HCT116 (cell line): ENCODE measurements around the gene NXN. TPM values are rescaled to one million over a fixed set of nuclear protein-coding genes. Genes with fewer than 3 reads are reported as not detected.

Experiments
- ATAC-seq: fragments of 200-7000 bp; cut with Tn5 transposase; 2 replicates; pipeline ENCODE4 v1.9.1; 2020; ENCODE audit warnings: mild to moderate bottlenecking, moderate library complexity
- BruUV-seq: library from RNA; stranded (reverse); fragments of 400-500 nt; replicated peaks from 2 replicates; lab custom pipeline; 2021; lab: Mats Ljungman, UMichigan
- CTCF ChIA-PET: fragments of 300-600 bp; sonication (Branson Sonifier 250); formaldehyde crosslinking; loops from one replicate; lab custom pipeline; 2021; ENCODE audit warnings: antibody characterized with exemption; lab: Charles Lee
- POLR2A ChIA-PET: fragments of 300-600, 350-600 bp; sonication (Branson Sonifier 250); formaldehyde crosslinking; loops from one replicate; lab custom pipeline; 2021; ENCODE audit warnings: antibody characterized with exemption; lab: Charles Lee
- RAD21 ChIA-PET, 2 experiments: fragments of 300-600 bp; sonication (Branson Sonifier 250); formaldehyde crosslinking; loops; one replicate each; lab custom pipeline; 2023; ENCODE audit warnings: low total read pairs in 2 of 2; ENCODE audit not compliant: uncharacterized antibody in 2 of 2, unreplicated experiment in 2 of 2, low non-redundant PET in 1 of 2; lab: Charles Lee
- DNase-seq: peaks from one replicate; pipeline ENCODE4 v3.0.0-alpha.2; 2010; ENCODE audit warnings: low read depth, low spot score
- H2AFZ ChIP-seq: fragments of 200-600 bp; shearing (Covaris generic), sonication (generic); 2 replicates; pipeline ENCODE4 v1.6.1; 2017; ENCODE audit warnings: low read depth, mixed run types, mixed read lengths, antibody characterized with exemption, low read length; ENCODE audit not compliant: poor library complexity, severe bottlenecking
- H3K27ac ChIP-seq: 2 replicates; pipeline ENCODE4 v1.5.1; 2012; ENCODE audit warnings: low read depth, low read length
- H3K27me3 ChIP-seq: fragments of 200-600 bp; sonication (generic); 2 replicates; pipeline ENCODE4 v1.6.1; 2016; ENCODE audit warnings: mixed run types, low read length, mixed read lengths; ENCODE audit not compliant: insufficient read depth
- H3K36me3 ChIP-seq, 2 experiments: fragments of 200-500 bp in 1 of 2; fragments of 200-600 bp in 1 of 2; sonication (Bioruptor generic) in 1 of 2; sonication (generic) in 1 of 2; 2 replicates each; pipeline versions ENCODE4 v1.5.1 to v1.6.1; 2014 to 2016; ENCODE audit warnings: low read length in 2 of 2, inconsistent platforms in 1 of 2, mixed read lengths in 1 of 2, mixed run types in 1 of 2; ENCODE audit not compliant: insufficient read depth in 2 of 2, control insufficient read depth in 1 of 2
- H3K4me1 ChIP-seq, 2 experiments: fragments of 200-600 bp in 1 of 2; sonication (generic) in 1 of 2; 2 replicates each; pipeline versions ENCODE4 v1.5.1 to v1.6.1; 2012 to 2017; ENCODE audit warnings: low read length in 2 of 2, inconsistent platforms in 1 of 2, mild to moderate bottlenecking in 1 of 2, mixed read lengths in 1 of 2, mixed run types in 1 of 2, moderate library complexity in 1 of 2; ENCODE audit not compliant: insufficient read depth in 2 of 2, control insufficient read depth in 1 of 2
- H3K4me2 ChIP-seq: fragments of 200-600 bp; sonication (generic); 2 replicates; pipeline ENCODE4 v1.6.1; 2017; ENCODE audit warnings: mixed run types, low read length, mixed read lengths
- H3K4me3 ChIP-seq, 2 experiments: fragments of 200-600 bp in 1 of 2; sonication (generic) in 1 of 2; replicated peaks in 1 of 2; 2 replicates each; pipeline ENCODE4 v1.5.1; 2011 to 2016; ENCODE audit warnings: low read length in 2 of 2, control low read depth in 1 of 2, low read depth in 1 of 2, mild to moderate bottlenecking in 1 of 2, mixed read lengths in 1 of 2, mixed run types in 1 of 2
- H3K79me2 ChIP-seq: fragments of 200-600 bp; sonication (generic); 2 replicates; pipeline ENCODE4 v1.6.1; 2017; ENCODE audit warnings: mild to moderate bottlenecking, mixed run types, low read length, moderate library complexity, mixed read lengths; ENCODE audit not compliant: insufficient read depth
- H3K9ac ChIP-seq: fragments of 200-600 bp; sonication (generic); 2 replicates; pipeline ENCODE4 v1.6.1; 2016; ENCODE audit warnings: low read length, mixed read lengths
- H3K9me2 ChIP-seq: fragments of 200-600 bp; sonication (generic), shearing (Covaris generic); 2 replicates; pipeline ENCODE4 v1.6.1; 2017; ENCODE audit warnings: mixed run types, mild to moderate bottlenecking, moderate library complexity; ENCODE audit not compliant: insufficient read depth
- H3K9me3 ChIP-seq, 2 experiments: fragments of 200-500 bp in 1 of 2; fragments of 200-600 bp in 1 of 2; sonication (Bioruptor generic) in 1 of 2; sonication (generic) in 1 of 2; 2 replicates each; pipeline ENCODE4 v1.6.1; 2014 to 2017; ENCODE audit warnings: low read length in 2 of 2, mixed read lengths in 2 of 2, inconsistent platforms in 1 of 2, low read depth in 1 of 2, mild to moderate bottlenecking in 1 of 2, mixed run types in 1 of 2, moderate library complexity in 1 of 2; ENCODE audit not compliant: control insufficient read depth in 1 of 2, insufficient read depth in 1 of 2
- H4K20me1 ChIP-seq: fragments of 200-600 bp; sonication (generic), shearing (Covaris generic); 2 replicates; pipeline ENCODE4 v1.6.1; 2017; ENCODE audit warnings: mixed run types, mild to moderate bottlenecking, moderate library complexity; ENCODE audit not compliant: insufficient read depth
- CEBPB ChIP-seq: IDR thresholded peaks from 2 replicates; pipeline ENCODE4 v1.6.1; 2012; ENCODE audit warnings: low read depth
- SIN3A ChIP-seq: IDR thresholded peaks from 2 replicates; pipeline ENCODE4 v1.6.1; 2012; ENCODE audit warnings: low read depth
- TCF7L2 ChIP-seq: IDR thresholded peaks from 2 replicates; pipeline ENCODE4 v1.7.0; 2011; ENCODE audit warnings: borderline replicate concordance, inconsistent platforms; ENCODE audit not compliant: insufficient read depth, insufficient read length; ENCODE audit errors: extremely low read depth
- intact Hi-C: fragments of 100-400 bp; cut with micrococcal nuclease; formaldehyde crosslinking; loops from 2 replicates; pipeline ENCODE4 v1.10.0; 2022
- total RNA-seq: library from RNA; stranded (reverse); gene quantifications from one replicate; pipeline ENCODE4 v1.2.1, GENCODE V29; 2021; ENCODE audit not compliant: unreplicated experiment
- TF ChIP-seq, protein P1 (sequence below), 3 experiments: fragments of 200-600 bp in 1 of 3; sonication (generic) in 1 of 3; IDR thresholded peaks in 2 of 3; conservative IDR thresholded peaks in 1 of 3; 2 replicates each; pipeline ENCODE4 v1.5.1; 2012 to 2017; ENCODE audit warnings: low read depth in 2 of 3, low read length in 2 of 3, antibody characterized with exemption in 1 of 3, borderline replicate concordance in 1 of 3, control low read depth in 1 of 3, mild to moderate bottlenecking in 1 of 3, mixed read lengths in 1 of 3, mixed run types in 1 of 3, moderate library complexity in 1 of 3; ENCODE audit not compliant: insufficient read depth in 1 of 3
- TF ChIP-seq, protein P2 (sequence below): IDR thresholded peaks from 2 replicates; pipeline ENCODE4 v1.6.1; 2011; ENCODE audit warnings: mild to moderate bottlenecking, low read length, moderate library complexity; ENCODE audit not compliant: insufficient replicate concordance; ENCODE audit errors: extremely low read depth

The NXN gene
- total RNA-seq, 1 experiment from 2014 or later: 83.7 TPM

DNA sequence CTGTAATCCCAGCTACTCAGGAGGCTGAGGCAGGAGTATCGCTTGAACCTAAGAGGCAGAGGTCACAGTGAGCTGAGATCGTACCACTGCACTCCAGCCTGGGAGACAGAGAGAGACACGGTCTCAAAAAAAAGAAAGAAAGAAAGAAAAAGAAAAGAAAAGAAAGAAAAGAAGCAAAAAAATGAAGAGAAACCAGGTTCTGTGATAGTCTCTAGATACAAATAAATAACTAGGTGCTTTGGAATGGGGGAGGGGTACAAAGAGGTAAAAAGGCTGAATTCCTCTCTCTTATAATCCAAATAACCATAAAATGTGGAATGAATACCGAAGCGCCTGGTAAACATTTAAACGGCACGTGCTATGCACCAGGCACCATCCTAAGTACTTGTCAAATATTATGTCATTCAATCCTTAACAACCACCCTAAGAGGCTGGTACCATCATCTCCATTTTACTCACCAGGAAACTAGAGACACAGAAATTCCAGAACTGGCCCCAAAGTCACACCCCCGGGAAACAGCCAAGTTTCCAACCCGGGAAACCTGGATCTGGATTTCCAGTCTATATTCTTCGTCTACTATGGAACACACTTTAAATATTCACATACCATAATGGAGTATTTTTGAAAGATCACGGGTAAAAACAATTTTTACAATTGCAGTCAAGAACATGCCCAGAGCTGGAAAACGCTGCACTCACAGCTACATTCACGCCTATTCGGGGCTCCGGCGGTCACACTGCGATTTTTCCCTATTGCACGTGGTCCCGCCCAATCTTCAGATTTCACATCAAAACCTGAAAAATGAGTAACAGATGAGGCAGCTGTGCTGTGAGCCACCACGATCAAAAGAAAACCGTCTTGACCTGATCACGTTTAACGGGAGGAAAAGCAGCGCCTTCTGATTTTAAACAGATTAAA, 10.5 kb downstream of the NXN start (continued):
- TF ChIP-seq, protein P1, sequence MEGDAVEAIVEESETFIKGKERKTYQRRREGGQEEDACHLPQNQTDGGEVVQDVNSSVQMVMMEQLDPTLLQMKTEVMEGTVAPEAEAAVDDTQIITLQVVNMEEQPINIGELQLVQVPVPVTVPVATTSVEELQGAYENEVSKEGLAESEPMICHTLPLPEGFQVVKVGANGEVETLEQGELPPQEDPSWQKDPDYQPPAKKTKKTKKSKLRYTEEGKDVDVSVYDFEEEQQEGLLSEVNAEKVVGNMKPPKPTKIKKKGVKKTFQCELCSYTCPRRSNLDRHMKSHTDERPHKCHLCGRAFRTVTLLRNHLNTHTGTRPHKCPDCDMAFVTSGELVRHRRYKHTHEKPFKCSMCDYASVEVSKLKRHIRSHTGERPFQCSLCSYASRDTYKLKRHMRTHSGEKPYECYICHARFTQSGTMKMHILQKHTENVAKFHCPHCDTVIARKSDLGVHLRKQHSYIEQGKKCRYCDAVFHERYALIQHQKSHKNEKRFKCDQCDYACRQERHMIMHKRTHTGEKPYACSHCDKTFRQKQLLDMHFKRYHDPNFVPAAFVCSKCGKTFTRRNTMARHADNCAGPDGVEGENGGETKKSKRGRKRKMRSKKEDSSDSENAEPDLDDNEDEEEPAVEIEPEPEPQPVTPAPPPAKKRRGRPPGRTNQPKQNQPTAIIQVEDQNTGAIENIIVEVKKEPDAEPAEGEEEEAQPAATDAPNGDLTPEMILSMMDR (IDR thresholded peaks at IDR 0.05 in 2 of 3, conservative IDR thresholded peaks at IDR 0.05 in 1 of 3; ENCODE audit: borderline replicate concordance in 1 of 3, insufficient read depth in 1 of 3, low read depth in 2 of 3, low read length in 2 of 3): no peak
- no peak for TF ChIP-seq CEBPB
- no peak for TF ChIP-seq TCF7L2
- TF ChIP-seq SIN3A: 0 out of 2 replicates have a peak, but pooled peaks have one; percentile 54

DNA sequence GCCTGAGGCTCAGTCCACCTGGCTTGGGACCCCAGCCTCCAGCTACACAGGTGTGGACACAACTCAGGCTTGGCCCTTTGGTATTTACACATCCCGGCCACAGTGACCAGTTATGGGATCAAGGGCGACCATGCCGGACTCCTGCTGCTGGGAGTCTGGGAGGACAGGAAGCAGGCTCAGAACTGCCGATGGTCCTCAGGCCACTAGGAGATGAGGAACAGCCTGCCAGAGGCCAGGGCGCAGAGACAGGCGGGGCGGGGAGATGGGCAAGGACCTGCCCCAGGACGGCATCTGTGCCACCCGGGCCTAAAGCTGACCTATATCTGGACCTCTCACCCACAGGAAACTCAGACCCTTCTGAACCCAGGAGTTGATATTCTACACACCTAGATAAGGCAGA, 12.5 kb downstream of the NXN start:
- H4K20me1 ChIP-seq: no peaks in the 10 kb centered on the region
- intact Hi-C loops: no loop called here
- H3K79me2 ChIP-seq: peaks cover 98% of the 10 kb centered on the region
- H3K4me1 ChIP-seq: peaks cover 53 to 86% of the 10 kb centered on the region in 2 experiments
- no peak overlapping the region for H3K4me3 ChIP-seq
- H3K27me3 ChIP-seq: no peaks in the 10 kb centered on the region
- TF ChIP-seq SIN3A: no peak
- TF ChIP-seq, protein P2, sequence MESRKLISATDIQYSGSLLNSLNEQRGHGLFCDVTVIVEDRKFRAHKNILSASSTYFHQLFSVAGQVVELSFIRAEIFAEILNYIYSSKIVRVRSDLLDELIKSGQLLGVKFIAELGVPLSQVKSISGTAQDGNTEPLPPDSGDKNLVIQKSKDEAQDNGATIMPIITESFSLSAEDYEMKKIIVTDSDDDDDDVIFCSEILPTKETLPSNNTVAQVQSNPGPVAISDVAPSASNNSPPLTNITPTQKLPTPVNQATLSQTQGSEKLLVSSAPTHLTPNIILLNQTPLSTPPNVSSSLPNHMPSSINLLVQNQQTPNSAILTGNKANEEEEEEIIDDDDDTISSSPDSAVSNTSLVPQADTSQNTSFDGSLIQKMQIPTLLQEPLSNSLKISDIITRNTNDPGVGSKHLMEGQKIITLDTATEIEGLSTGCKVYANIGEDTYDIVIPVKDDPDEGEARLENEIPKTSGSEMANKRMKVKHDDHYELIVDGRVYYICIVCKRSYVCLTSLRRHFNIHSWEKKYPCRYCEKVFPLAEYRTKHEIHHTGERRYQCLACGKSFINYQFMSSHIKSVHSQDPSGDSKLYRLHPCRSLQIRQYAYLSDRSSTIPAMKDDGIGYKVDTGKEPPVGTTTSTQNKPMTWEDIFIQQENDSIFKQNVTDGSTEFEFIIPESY: no peak
- no TSS peak for BruUV-seq
- no peak overlapping the region for H3K9ac ChIP-seq
- no peak overlapping the region for H3K27ac ChIP-seq
- ChIA-PET RAD21 (no interaction called here), POLR2A (no interaction called here), CTCF (no interaction called here)
- DNase-seq: no peak
- H2AFZ ChIP-seq: no peak overlapping the region
- no peak for ATAC-seq
- H3K4me2 ChIP-seq: no peak overlapping the region
- H3K9me2 ChIP-seq: no peaks in the 10 kb centered on the region
- no peaks in the 10 kb centered on the region for H3K9me3 ChIP-seq
- H3K36me3 ChIP-seq: 0 out of 4 replicates have a peak, but pooled peaks cover 0 to 4% of the 10 kb centered on the region in 2 experiments
